Measurements from ENCODE around the gene C10orf143.

GRCh38 chr10:130045801-130046321 is 64.8 kb downstream of the C10orf143 start:
- TF ChIP-seq USF2 (CRISPR knock-in tag; IDR thresholded peaks at IDR 0.05) (no peak), CREM (CRISPR knock-in tag; IDR thresholded peaks at IDR 0.05) (no peak), STAT6 (CRISPR knock-in tag; conservative IDR thresholded peaks at IDR 0.05; ENCODE audit: low read depth) (no peak), CTCF (IDR thresholded peaks at IDR 0.05) (no peak), SP1 (CRISPR knock-in tag; conservative IDR thresholded peaks at IDR 0.05) (no peak), RELA (CRISPR knock-in tag; IDR thresholded peaks at IDR 0.05; ENCODE audit: borderline replicate concordance) (no peak), NR3C1 (CRISPR knock-in tag; conservative IDR thresholded peaks at IDR 0.05; ENCODE audit: low read depth) (no peak)

All from WTC11 (cell line).